Measurements from ENCODE around the gene CRELD1. TPM values are rescaled to one million over a fixed set of nuclear protein-coding genes. Genes with fewer than 3 reads are reported as not detected.

CRELD1 gene
- total RNA-seq, 1 experiment from 2014 or later = 13.2 TPM

DNA sequence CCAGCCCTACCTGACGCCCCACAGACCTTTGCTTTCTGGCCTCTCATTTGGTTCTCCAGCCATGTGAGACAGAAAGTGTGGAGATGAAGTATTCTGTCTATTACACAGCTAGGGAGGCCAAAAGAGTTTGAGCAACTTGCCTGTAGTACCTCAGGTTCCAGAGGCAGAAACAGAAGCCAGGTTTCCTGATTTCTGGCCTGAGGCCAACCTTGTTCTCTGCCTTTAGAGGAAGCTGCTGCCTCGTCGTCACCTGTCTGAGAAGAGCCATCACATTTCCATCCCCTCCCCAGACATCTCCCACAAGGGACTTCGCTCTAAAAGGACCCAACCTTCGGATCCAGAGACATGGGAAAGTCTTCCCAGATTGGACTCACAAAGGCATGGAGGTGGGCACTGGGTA, 27.2 kb upstream of the CRELD1 start:
- H3K36me3 ChIP-seq (ENCODE audit: insufficient read depth, low read length, poor library complexity, severe bottlenecking) = no peaks in the 10 kb centered on the region
- H3K9me3 ChIP-seq (ENCODE audit: low read depth, low read length, poor library complexity, severe bottlenecking) = no peaks in the 10 kb centered on the region
- H3K4me1 ChIP-seq (ENCODE audit: insufficient read depth, low read length, poor library complexity, severe bottlenecking) = peaks cover 13% of the 10 kb centered on the region
- CTCF ChIA-PET = no interaction called here
- no peaks in the 10 kb centered on the region for H3K27me3 ChIP-seq (replicated peaks; ENCODE audit: insufficient read depth, low read depth, low read length, poor library complexity)
- no peak overlapping the region for H3K27ac ChIP-seq (ENCODE audit: low read depth, low read length, poor library complexity, severe bottlenecking)
- POLR2A ChIA-PET (ENCODE audit: low non-redundant PET) = no interaction called here
- BruUV-seq (replicated peaks) = no TSS peak
- intact Hi-C loops (cut with micrococcal nuclease; ENCODE audit: unreplicated experiment) = no loop called here
- TF ChIP-seq EZH2 (IDR thresholded peaks at IDR 0.05; ENCODE audit: borderline replicate concordance, low read depth, low read length, poor library complexity, severe bottlenecking) (no peak), CTCF (conservative IDR thresholded peaks at IDR 0.05; ENCODE audit: low read depth, low read length) (no peak)
- H3K4me3 ChIP-seq (ENCODE audit: low read depth, low read length, poor library complexity, severe bottlenecking) = no peak overlapping the region
- no peak for DNase-seq (ENCODE audit: low spot score)

DNA sequence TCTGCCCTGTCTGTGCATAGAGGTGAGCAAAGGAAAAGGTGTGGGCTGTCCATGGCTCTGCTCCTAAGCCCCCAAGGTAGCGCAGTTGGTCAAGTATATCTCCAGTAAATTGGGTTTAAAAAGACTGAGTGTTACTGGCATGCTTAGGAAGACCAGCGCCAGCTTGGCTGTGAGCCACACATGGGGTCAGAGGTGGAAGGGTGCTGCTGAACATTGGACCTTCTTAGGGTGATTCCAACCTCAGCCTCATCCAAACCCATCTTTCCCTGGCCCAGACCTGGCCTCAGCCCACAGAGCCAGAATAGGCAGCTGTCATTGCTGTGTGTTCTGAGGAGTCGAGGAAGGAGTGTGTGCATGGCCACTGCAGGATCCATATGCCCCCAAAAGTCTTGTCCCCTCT, 25.3 kb upstream of the CRELD1 start:
- POLR2A ChIA-PET (ENCODE audit: low non-redundant PET) = no interaction called here
- peaks cover 4% of the 10 kb centered on the region for H3K4me1 ChIP-seq (ENCODE audit: insufficient read depth, low read length, poor library complexity, severe bottlenecking)
- no peaks in the 10 kb centered on the region for H3K27me3 ChIP-seq (replicated peaks; ENCODE audit: insufficient read depth, low read depth, low read length, poor library complexity)
- H3K4me3 ChIP-seq (ENCODE audit: low read depth, low read length, poor library complexity, severe bottlenecking) = no peak overlapping the region
- no peak for DNase-seq (ENCODE audit: low spot score)
- no peaks in the 10 kb centered on the region for H3K36me3 ChIP-seq (ENCODE audit: insufficient read depth, low read length, poor library complexity, severe bottlenecking)
- no peak overlapping the region for H3K27ac ChIP-seq (ENCODE audit: low read depth, low read length, poor library complexity, severe bottlenecking)
- intact Hi-C loops (cut with micrococcal nuclease; ENCODE audit: unreplicated experiment) = no loop called here
- no peaks in the 10 kb centered on the region for H3K9me3 ChIP-seq (ENCODE audit: low read depth, low read length, poor library complexity, severe bottlenecking)
- BruUV-seq (replicated peaks) = no TSS peak
- TF ChIP-seq EZH2 (IDR thresholded peaks at IDR 0.05; ENCODE audit: borderline replicate concordance, low read depth, low read length, poor library complexity, severe bottlenecking) = no peak
- no peak for TF ChIP-seq CTCF (conservative IDR thresholded peaks at IDR 0.05; ENCODE audit: low read depth, low read length)
- CTCF ChIA-PET = no interaction called here

GRCh38 chr3:9909221-9910013, 24.2 kb upstream of the CRELD1 start:
- CTCF ChIA-PET = no interaction called here
- Histone ChIP-seq H3K4me1 (ENCODE audit: insufficient read depth, low read length, poor library complexity, severe bottlenecking) (peaks cover 2% of the 10 kb centered on the region), H3K9me3 (ENCODE audit: low read depth, low read length, poor library complexity, severe bottlenecking) (no peaks in the 10 kb centered on the region), H3K27me3 (replicated peaks; ENCODE audit: insufficient read depth, low read depth, low read length, poor library complexity) (no peaks in the 10 kb centered on the region), H3K4me3 (ENCODE audit: low read depth, low read length, poor library complexity, severe bottlenecking) (no peak overlapping the region), H3K36me3 (ENCODE audit: insufficient read depth, low read length, poor library complexity, severe bottlenecking) (no peaks in the 10 kb centered on the region), H3K27ac (ENCODE audit: low read depth, low read length, poor library complexity, severe bottlenecking) (no peak overlapping the region)
- TF ChIP-seq EZH2 (IDR thresholded peaks at IDR 0.05; ENCODE audit: borderline replicate concordance, low read depth, low read length, poor library complexity, severe bottlenecking) (no peak), CTCF (conservative IDR thresholded peaks at IDR 0.05; ENCODE audit: low read depth, low read length) (no peak)
- no peak for DNase-seq (ENCODE audit: low spot score)
- BruUV-seq (replicated peaks) = no TSS peak
- POLR2A ChIA-PET (ENCODE audit: low non-redundant PET) = no interaction called here
- intact Hi-C loops (cut with micrococcal nuclease; ENCODE audit: unreplicated experiment) = no loop called here

Measured in A673 (cell line).